ENCODE data around the gene SULF2. TPM values are rescaled to one million over a fixed set of nuclear protein-coding genes. Genes with fewer than 3 reads are reported as not detected.

Gene SULF2
- total RNA-seq, 2 experiments from 2014 or later, result 0.47 to 0.50 TPM

DNA sequence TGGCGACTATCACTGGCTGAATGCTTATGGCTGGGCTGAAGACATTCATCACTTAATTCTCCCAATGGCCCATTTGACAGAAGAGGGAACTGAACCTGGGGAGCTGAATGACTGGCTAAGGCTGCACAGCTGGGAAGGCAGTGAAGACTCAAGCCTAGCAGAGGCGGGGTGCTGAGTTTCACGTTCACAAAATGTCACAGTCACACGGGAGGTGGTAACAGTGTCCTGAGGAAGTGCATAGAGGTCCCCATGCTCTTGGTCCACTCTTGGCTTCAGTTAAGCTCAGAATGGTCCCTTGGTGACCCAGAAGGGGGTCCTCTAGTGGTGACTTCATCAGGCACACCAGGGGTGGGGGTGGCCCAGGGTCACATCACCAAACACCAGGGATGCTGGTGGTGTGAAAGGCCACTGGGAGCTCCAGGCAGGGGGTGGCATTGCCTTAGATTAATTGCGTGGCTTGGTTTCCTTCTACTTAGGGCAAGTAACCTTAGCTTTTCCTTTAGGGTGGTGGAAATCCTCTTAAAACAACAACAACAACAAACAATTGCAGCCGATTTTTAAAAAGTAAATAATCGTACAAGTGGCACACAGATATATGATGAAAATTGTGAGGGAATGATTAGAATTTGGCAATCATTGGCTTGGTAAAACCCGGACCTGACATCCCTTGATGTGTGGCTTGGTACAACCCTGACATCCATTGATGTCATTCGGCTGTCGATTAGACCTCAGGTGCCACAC, 45.0 kb downstream of the SULF2 start:
- ChIA-PET POLR2A (no interaction called here), CTCF (interaction anchor here (1.1 kb wide), 1 partner anchor 15 kb away, joined by 5 read pairs; no protein-coding TSS in a partner anchor)
- no peak for DNase-seq
- Mint-ChIP-seq H3K27ac (no peak overlapping the region), H3K27me3 (no peaks in the 10 kb centered on the region), H3K4me3 (no peak overlapping the region), H3K9me3 (no peaks in the 10 kb centered on the region), H3K4me1 (ENCODE audit: low read depth) (no peaks in the 10 kb centered on the region), H3K36me3 (ENCODE audit: low read depth) (no peaks in the 10 kb centered on the region)
- no peak for TF ChIP-seq CTCF (IDR thresholded peaks at IDR 0.05)
- intact Hi-C loops (cut with micrococcal nuclease), result no loop called here
- ATAC-seq, result no peak

DNA sequence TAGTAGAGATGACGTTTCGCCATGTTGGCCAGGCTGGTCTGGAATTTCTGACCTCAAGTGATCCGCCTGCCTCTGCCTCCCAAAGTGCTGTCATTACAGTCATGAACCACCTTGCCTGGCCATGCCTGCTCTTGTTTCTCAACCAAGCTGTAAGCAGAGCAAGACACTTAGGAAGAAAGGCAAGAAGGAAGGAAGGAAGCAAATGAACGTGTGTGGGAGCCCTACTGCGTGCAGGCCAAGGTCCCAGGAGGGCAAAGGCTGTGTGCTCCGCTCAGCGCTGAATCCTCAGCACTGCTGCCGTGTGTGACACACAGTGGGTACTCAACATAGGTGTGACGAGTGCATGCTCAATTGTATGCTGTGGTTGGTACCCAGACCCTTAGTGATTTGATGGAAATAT, 47.4 kb downstream of the SULF2 start:
- ChIA-PET POLR2A (no interaction called here), CTCF (no interaction called here)
- no peaks in the 10 kb centered on the region for H3K4me1 Mint-ChIP-seq (ENCODE audit: low read depth)
- H3K27ac Mint-ChIP-seq, result no peak overlapping the region
- intact Hi-C loops (cut with micrococcal nuclease), result no loop called here
- no peaks in the 10 kb centered on the region for H3K27me3 Mint-ChIP-seq
- H3K4me3 Mint-ChIP-seq, result no peak overlapping the region
- ATAC-seq (no peak), DNase-seq (no peak)
- no peaks in the 10 kb centered on the region for H3K36me3 Mint-ChIP-seq (ENCODE audit: low read depth)
- TF ChIP-seq CTCF (IDR thresholded peaks at IDR 0.05), result no peak
- no peaks in the 10 kb centered on the region for H3K9me3 Mint-ChIP-seq

DNA sequence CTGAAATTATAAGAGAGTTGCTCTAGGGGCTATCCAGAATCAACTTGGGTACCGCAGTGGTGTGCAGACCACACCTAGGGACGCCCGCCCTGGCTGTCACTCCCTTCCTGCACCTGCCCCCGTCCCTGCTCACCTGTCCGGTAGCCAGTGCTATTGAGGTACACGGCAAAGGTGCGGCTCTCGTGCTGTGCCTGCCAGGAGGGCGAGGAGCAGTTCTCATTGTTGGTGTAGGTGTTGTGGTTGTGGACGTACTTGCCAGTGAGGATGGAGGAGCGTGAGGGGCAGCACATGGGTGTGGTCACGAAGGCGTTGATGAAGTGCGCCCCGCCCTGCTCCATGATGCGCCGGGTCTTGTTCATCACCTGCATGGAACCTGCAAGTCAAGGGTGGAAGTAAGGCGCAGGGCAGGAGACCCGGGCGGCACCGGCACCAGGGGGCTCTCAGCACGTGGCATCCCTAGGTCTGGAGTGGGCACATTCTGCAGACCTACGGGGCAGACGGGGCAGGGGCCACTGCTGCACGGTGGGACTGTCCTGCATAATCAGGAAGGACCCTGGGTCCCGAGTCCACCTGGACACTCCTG, 48.6 kb downstream of the SULF2 start:
- CTCF ChIA-PET, result no interaction called here
- POLR2A ChIA-PET, result no interaction called here
- no peaks in the 10 kb centered on the region for H3K9me3 Mint-ChIP-seq
- no peak for TF ChIP-seq CTCF (IDR thresholded peaks at IDR 0.05)
- no peaks in the 10 kb centered on the region for H3K27me3 Mint-ChIP-seq
- no peak for ATAC-seq
- no peak overlapping the region for H3K4me3 Mint-ChIP-seq
- intact Hi-C loops (cut with micrococcal nuclease), result no loop called here
- H3K4me1 Mint-ChIP-seq (ENCODE audit: low read depth), result no peaks in the 10 kb centered on the region
- no peaks in the 10 kb centered on the region for H3K36me3 Mint-ChIP-seq (ENCODE audit: low read depth)
- H3K27ac Mint-ChIP-seq, result no peak overlapping the region
- no peak for DNase-seq

- ChIA-PET CTCF (interaction anchor here (1.0 to 1.4 kb wide), 3 partner anchors 11 to 885 kb away, joined by 3 read pairs; no protein-coding TSS in a partner anchor), POLR2A (no interaction called here)
- Mint-ChIP-seq H3K36me3 (ENCODE audit: low read depth) (no peaks in the 10 kb centered on the region), H3K4me3 (no peak overlapping the region), H3K9me3 (no peaks in the 10 kb centered on the region), H3K4me1 (ENCODE audit: low read depth) (no peaks in the 10 kb centered on the region), H3K27me3 (no peaks in the 10 kb centered on the region), H3K27ac (no peak overlapping the region)
- intact Hi-C loops (cut with micrococcal nuclease), result no loop called here
- no peak for TF ChIP-seq CTCF (IDR thresholded peaks at IDR 0.05)
- no peak for ATAC-seq
- no peak for DNase-seq
Observed at GRCh38 chr20:47735412-47736400, 49.6 kb downstream of the SULF2 start.
